HepG2 (cell line): ENCODE data around the gene S100A4. TPM values are rescaled to one million over a fixed set of nuclear protein-coding genes. Genes with fewer than 3 reads are reported as not detected.

ENCODE experiments used
- ATAC-seq: fragments of 200-7000 bp; cut with Tn5 transposase; 3 replicates; pipeline ENCODE4 v1.9.1; 2020; ENCODE audit warnings: mild to moderate bottlenecking, moderate library complexity
- BruUV-seq: library from RNA; stranded (reverse); fragments of 400-500 nt; replicated peaks from 2 replicates; lab custom pipeline; 2021; lab: Mats Ljungman, UMichigan
- CTCF ChIA-PET: fragments of 300-600 bp; formaldehyde crosslinking; extraction: SDS; loops from one replicate; lab custom pipeline; 2021; ENCODE audit warnings: low total read pairs, inconsistent platforms, low intra/inter-chr PET ratio; lab: Yijun Ruan, JAX
- POLR2A ChIA-PET: fragments of 350-600 bp; sonication (Branson Sonifier 250); formaldehyde crosslinking; loops from one replicate; lab custom pipeline; 2020; ENCODE audit warnings: antibody characterized with exemption, inconsistent platforms; lab: Yijun Ruan, JAX
- DNase-seq: peaks from one replicate; pipeline ENCODE4 v3.0.0-alpha.2; 2015; ENCODE audit warnings: low spot score
- FAIRE-seq: peaks from 3 replicates; lab custom pipeline; 2011; peaks lifted over from hg19 to GRCh38; lab: Jason Lieb, UNC
- H2AFZ ChIP-seq: one replicate; pipeline ENCODE4 v1.6.1; 2011; ENCODE audit warnings: low read length, inconsistent platforms
- H3K27ac ChIP-seq: fragments of 300-600 bp; 3 replicates; pipeline ENCODE4 v1.8.0; 2011; ENCODE audit warnings: mixed run types, mild to moderate bottlenecking, mixed read lengths, low read length, inconsistent platforms; ENCODE audit not compliant: insufficient read depth; ENCODE audit errors: extremely low read length
- H3K27me3 ChIP-seq, 2 experiments: fragments of 200-600 bp in 1 of 2; 2 replicates in 1 of 2; 3 replicates in 1 of 2; pipeline versions ENCODE4 v1.6.0 to v1.8.0; 2011; ENCODE audit warnings: low read length in 2 of 2, mild to moderate bottlenecking in 2 of 2, moderate library complexity in 2 of 2, inconsistent platforms in 1 of 2; ENCODE audit not compliant: insufficient read depth in 2 of 2, control insufficient read depth in 1 of 2
- H3K36me3 ChIP-seq, 2 experiments: fragments of 200-600 bp in 1 of 2; replicated peaks in 1 of 2; 2 replicates in 1 of 2; 3 replicates in 1 of 2; pipeline versions ENCODE4 v1.5.1 to v1.8.0; 2011; ENCODE audit warnings: low read length in 2 of 2, inconsistent platforms in 1 of 2; ENCODE audit not compliant: insufficient read depth in 2 of 2, control insufficient read depth in 1 of 2
- H3K4me1 ChIP-seq: 2 replicates; pipeline ENCODE4 v1.5.1; 2012; ENCODE audit warnings: low read length, inconsistent platforms; ENCODE audit not compliant: insufficient read depth
- H3K4me2 ChIP-seq: 2 replicates; pipeline ENCODE4 v1.6.0; 2011; ENCODE audit warnings: low read depth, low read length, inconsistent platforms
- H3K4me3 ChIP-seq, 3 experiments: fragments of 200-600 bp in 1 of 3; sonication (generic), shearing (Covaris generic) in 1 of 3; replicated peaks in 1 of 3; 2 replicates each; pipeline ENCODE4 v1.5.1; 2011 to 2016; ENCODE audit warnings: low read length in 3 of 3, inconsistent platforms in 2 of 3, low read depth in 2 of 3, mild to moderate bottlenecking in 2 of 3, control low read depth in 1 of 3, mixed read lengths in 1 of 3; ENCODE audit not compliant: insufficient read depth in 1 of 3
- H3K79me2 ChIP-seq: one replicate; pipeline ENCODE4 v1.6.1; 2011; ENCODE audit warnings: low read length, inconsistent platforms; ENCODE audit not compliant: insufficient read depth
- H3K9ac ChIP-seq: 2 replicates; pipeline ENCODE4 v1.6.0; 2011; ENCODE audit warnings: mild to moderate bottlenecking, low read depth, low read length, inconsistent platforms; ENCODE audit not compliant: insufficient read depth
- H3K9me3 ChIP-seq: 2 replicates; pipeline ENCODE4 v1.5.1; 2012; ENCODE audit warnings: mild to moderate bottlenecking, low read length
- H4K20me1 ChIP-seq: 2 replicates; pipeline ENCODE4 v1.6.0; 2011; ENCODE audit warnings: inconsistent platforms, mild to moderate bottlenecking, low read length, moderate library complexity; ENCODE audit not compliant: insufficient read depth
- CTCF ChIP-seq: sonication (generic); formaldehyde crosslinking; IDR thresholded peaks from 2 replicates; pipeline ENCODE4 v1.5.0; 2020; ENCODE audit warnings: mild to moderate bottlenecking, missing genetic modification reagents, moderate library complexity
- TARDBP ChIP-seq: sonication (generic); formaldehyde crosslinking; IDR thresholded peaks from 2 replicates; pipeline ENCODE4 v1.8.0; 2022; ENCODE audit warnings: mild to moderate bottlenecking, missing genetic modification reagents
- ZBTB40 ChIP-seq, 2 experiments: fragments of 450-650 bp in 1 of 2; sonication (generic) in 1 of 2; formaldehyde crosslinking in 1 of 2; IDR thresholded peaks; 2 replicates each; pipeline versions ENCODE4 v1.6.1 to v1.8.0; 2016 to 2022; ENCODE audit warnings: antibody characterized with exemption in 1 of 2, mild to moderate bottlenecking in 1 of 2, missing genetic modification reagents in 1 of 2
- WGBS: methylation state at CpG from one replicate; pipeline ENCODE4 v1.1.6; 2017; ENCODE audit warnings: low lambda C conversion rate; 5-methylcytosine and 5-hydroxymethylcytosine counted together
- in situ Hi-C: cut with HindIII; loops from 2 replicates; pipeline ENCODE4 v1.10.0; 2017; ENCODE audit warnings: low pct_unique_long_range_greater_than_20kb; ENCODE audit not compliant: extremely low pct_ligation_motif_present
- intact Hi-C: fragments of 100-400 bp; cut with micrococcal nuclease; formaldehyde crosslinking; loops from one replicate; pipeline ENCODE4 v1.10.0; 2022; ENCODE audit not compliant: unreplicated experiment
- polyA plus RNA-seq, 8 experiments: library from polyadenylated mRNA; depleted of rRNA in 3 of 8; stranded (reverse) in 7 of 8; unstranded in 1 of 8; fragments of >200 nt; fragmentation: Illumina TruSeq in 4 of 8; extraction: Trizol in 4 of 8; gene quantifications; 2 replicates each; pipeline versions ENCODE4 v1.2.1 to v1.2.3, GENCODE V29; 2011 to 2016; ENCODE audit warnings: low read depth in 4 of 8, missing spikeins in 1 of 8, mixed read lengths in 1 of 8; ENCODE audit not compliant: insufficient read depth in 1 of 8
- total RNA-seq, 5 experiments: library from RNA; depleted of rRNA; stranded (reverse); fragments of >200 nt; fragmentation: Illumina TruSeq; extraction: Trizol; gene quantifications; 2 replicates each; pipeline ENCODE4 v1.2.3, GENCODE V29; 2016; ENCODE audit warnings: low read depth in 1 of 5

Gene S100A4
- total and polyA plus RNA-seq, 2 of the 13 experiments (the other 11 are each of a cell fraction or from before 2014, with no cell fraction given): 12.9 to 20.2 TPM

- no TSS peak for BruUV-seq
- Histone ChIP-seq H4K20me1 (no peaks in the 10 kb centered on the region), H3K27ac (no peak overlapping the region), H2AFZ (no peak overlapping the region), H3K79me2 (no peaks in the 10 kb centered on the region), H3K9ac (no peak overlapping the region), H3K4me1 (peaks cover 15% of the 10 kb centered on the region), H3K9me3 (no peaks in the 10 kb centered on the region), H3K27me3 (no peaks in the 10 kb centered on the region; a peak in 3 of 5 replicates), H3K4me2 (no peak overlapping the region), H3K36me3 (no peaks in the 10 kb centered on the region), H3K4me3 (no peak overlapping the region)
- ChIA-PET POLR2A (no interaction called here), CTCF (interaction anchor here (4.2 kb wide), 1 partner anchor 56 kb away, joined by 63 read pairs; no protein-coding TSS in a partner anchor)
- ATAC-seq: no peak
- 41% methylated on average over 3 of the region's 3 CpGs for WGBS
- no peak for FAIRE-seq
- in situ Hi-C loops: loop anchor here (10.0 kb wide), 2 partner anchors 232 to 262 kb away; partner anchors contain the start of gene SLC27A3
- DNase-seq: no peak
- intact Hi-C loops: loop anchor here (5.0 kb wide), 1 partner anchor 114 kb away; the partner anchor contains the start of genes S100A1 and S100A13
- no peak for TF ChIP-seq TARDBP (CRISPR knock-in tag)
- no peak for TF ChIP-seq ZBTB40 (IDR thresholded peaks at IDR 0.05)
- TF ChIP-seq ZBTB40 (CRISPR knock-in tag; IDR thresholded peaks at IDR 0.05): no peak
- TF ChIP-seq CTCF (CRISPR knock-in tag): peak; percentile 22; the same call in 1 of the 2 replicates
These were observed 32.6 kb downstream of the S100A4 start for GRCh38 chr1:153513023-153513422.
